Sciatic nerve (tissue), 2 donors: ENCODE measurements around the gene DOCK8. TPM values are rescaled to one million over a fixed set of nuclear protein-coding genes. Genes with fewer than 3 reads are reported as not detected.

Experiments
- ATAC-seq: fragments of 200-7000 bp; cut with Tn5 transposase; one replicate; pipeline ENCODE4 v1.9.1; 2020; ENCODE audit warnings: mild to moderate bottlenecking, moderate library complexity
- DNase-seq: peaks from one replicate; pipeline ENCODE4 v3.0.0-alpha.2; 2020; ENCODE audit warnings: low spot score
- intact Hi-C: fragments of 100-400 bp; cut with DNase I; formaldehyde crosslinking; loops from one replicate; pipeline ENCODE4 v1.14.2; 2022
- total RNA-seq: library from RNA; stranded (reverse); fragmentation: NEBNext Ultra II Directional; extraction: Animal tissue kit (Norgen Biotek cat#: 25700); gene quantifications from one replicate; pipeline ENCODE4 v1.2.1, GENCODE V29; 2021
- donor health status: DM: no; HTN: no; CAD: no.
- donor health status: DM: no; HTN: no; CAD: no.

DOCK8 gene
- total RNA-seq, 1 donor from 2014 or later: 31.4 TPM

GRCh38 chr9:503881-504852 lies 289.5 kb downstream of the DOCK8 start, which contains the start of gene KANK1:
TSS of gene KANK1 (plus strand) at chr9:504695.
- ATAC-seq (peak; percentile 80), DNase-seq (peak; percentile 76)
- intact Hi-C loops: no loop called here

GRCh38 chr9:504921-505740 lies 290.5 kb downstream of the DOCK8 start:
- DNase-seq: peak; percentile 64
- ATAC-seq: peak; percentile 57
- intact Hi-C loops: no loop called here

DNA sequence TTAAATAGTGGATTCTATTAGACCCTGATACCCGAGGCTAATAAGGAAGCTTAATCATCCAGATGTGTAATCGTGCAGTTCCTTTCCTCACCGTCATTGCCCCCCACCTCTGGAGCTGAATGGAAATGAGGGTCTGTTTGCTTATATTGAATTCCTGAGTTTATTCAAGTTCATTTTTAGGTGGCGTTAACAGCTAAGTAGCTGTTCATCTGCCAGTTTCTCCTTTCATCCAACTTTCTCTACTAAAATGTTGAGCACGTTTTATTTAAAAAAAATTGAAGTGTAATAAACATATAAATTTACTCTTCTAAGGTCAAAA lies 291.0 kb downstream of the DOCK8 start:
- ATAC-seq (no peak), DNase-seq (no peak)
- intact Hi-C loops: no loop called here

DNA sequence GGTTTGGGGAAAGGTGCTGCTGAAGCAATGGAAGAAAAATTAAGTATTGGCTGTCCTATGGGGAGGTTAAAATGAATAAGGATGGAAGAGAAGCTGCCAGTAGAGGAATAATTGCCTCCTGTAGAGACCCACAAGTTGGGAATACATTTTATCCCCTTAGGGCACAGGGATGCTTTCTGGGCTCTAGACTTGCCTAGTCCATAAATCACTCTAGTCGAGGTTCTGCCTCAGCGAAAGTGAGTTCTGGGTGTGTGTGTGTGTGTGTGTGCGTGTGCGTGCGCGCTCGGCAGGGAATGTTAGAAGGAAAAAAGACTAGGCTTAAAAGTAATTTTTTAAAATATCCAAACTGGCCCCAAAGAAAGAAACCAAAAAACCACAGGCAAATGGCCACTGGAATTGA lies 291.6 kb downstream of the DOCK8 start:
- ATAC-seq (no peak), DNase-seq (no peak)
- intact Hi-C loops: no loop called here

GRCh38 chr9:511861-512260 lies 297.2 kb downstream of the DOCK8 start:
- ATAC-seq (no peak), DNase-seq (no peak)
- intact Hi-C loops: no loop called here

DNA sequence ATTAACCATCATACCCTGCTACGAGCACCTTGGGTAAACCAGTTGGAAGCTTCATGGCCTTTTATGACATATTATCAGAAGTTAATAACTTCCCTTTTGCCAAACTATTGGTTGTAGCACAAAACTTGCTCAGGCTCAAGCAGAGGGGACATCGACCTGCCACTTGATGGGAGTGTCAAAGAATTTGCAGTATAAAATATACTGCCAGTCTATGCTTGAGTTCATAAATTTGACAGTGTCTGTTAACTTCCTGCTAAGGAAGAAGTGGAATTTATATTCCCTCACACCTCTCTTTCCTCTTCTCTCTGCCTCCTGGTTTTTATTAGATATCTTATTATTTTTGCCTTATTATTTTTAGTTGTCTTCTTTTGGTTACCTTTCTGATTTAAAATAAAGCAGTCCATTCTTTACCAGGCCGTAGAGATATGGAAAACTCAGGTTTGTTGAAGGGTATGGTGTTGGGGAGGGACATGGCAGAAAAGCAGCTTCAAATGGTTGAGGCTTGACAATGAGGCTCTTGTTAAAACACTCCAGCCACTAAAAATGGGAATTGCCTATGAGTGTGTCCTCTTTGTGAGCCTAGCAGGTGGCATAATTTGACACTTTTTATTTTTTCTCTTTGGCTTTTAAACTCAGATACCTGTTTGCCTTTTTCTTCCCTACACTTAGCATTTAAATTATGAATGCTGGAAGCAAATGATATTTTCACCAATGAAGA lies 298.0 kb downstream of the DOCK8 start:
- DNase-seq (no peak), ATAC-seq (no peak)
- intact Hi-C loops: no loop called here

Other genes starting within 250 kb of the DOCK8 start
- gene WASHC1, start 185.4 kb upstream of the DOCK8 start, total RNA-seq: 13.3 TPM
- gene FOXD4, start 96.4 kb upstream of the DOCK8 start, total RNA-seq: 0.45 TPM
- 33.6 TPM for gene ZNG1A, start 35.8 kb upstream of the DOCK8 start, total RNA-seq